Trophoblast cell (in vitro differentiated cells and primary cell): ENCODE data around the gene IGFBP6.

Experiments
- DNase-seq, 2 donors: peaks; one replicate each; pipeline ENCODE4 v3.0.0-alpha.2; 2016
- H2AFZ ChIP-seq: 2 replicates; pipeline ENCODE4 v1.6.1; 2013; ENCODE audit warnings: low read length, moderate library complexity, mild to moderate bottlenecking; ENCODE audit not compliant: insufficient read depth, poor library complexity
- H2AK5ac ChIP-seq: 2 replicates; pipeline ENCODE4 v1.6.1; 2013; ENCODE audit warnings: mild to moderate bottlenecking, low read length
- H2BK120ac ChIP-seq: 2 replicates; pipeline ENCODE4 v1.6.1; 2013; ENCODE audit warnings: low read length, mild to moderate bottlenecking, moderate library complexity; ENCODE audit not compliant: insufficient read depth, poor library complexity
- H2BK12ac ChIP-seq: 2 replicates; pipeline ENCODE4 v1.6.1; 2013; ENCODE audit warnings: mild to moderate bottlenecking, low read length, moderate library complexity
- H2BK5ac ChIP-seq: 2 replicates; pipeline ENCODE4 v1.6.1; 2013; ENCODE audit warnings: low read length, low read depth, moderate library complexity, mild to moderate bottlenecking; ENCODE audit not compliant: poor library complexity
- H3K14ac ChIP-seq: 2 replicates; pipeline ENCODE4 v1.6.1; 2013; ENCODE audit warnings: mild to moderate bottlenecking, low read length
- H3K18ac ChIP-seq: 2 replicates; pipeline ENCODE4 v1.6.1; 2013; ENCODE audit warnings: mild to moderate bottlenecking, low read length
- H3K23ac ChIP-seq: 2 replicates; pipeline ENCODE4 v1.6.1; 2013; ENCODE audit warnings: low read length
- H3K27ac ChIP-seq: 2 replicates; pipeline ENCODE4 v1.5.1; 2013; ENCODE audit warnings: low read depth, mild to moderate bottlenecking, inconsistent platforms, low read length, moderate library complexity
- H3K27me3 ChIP-seq: 2 replicates; pipeline ENCODE4 v1.6.1; 2013; ENCODE audit warnings: inconsistent platforms, mild to moderate bottlenecking, low read length, moderate library complexity; ENCODE audit not compliant: insufficient read depth
- H3K36me3 ChIP-seq, 2 experiments: 1 replicate in 1 of 2; 2 replicates in 1 of 2; pipeline ENCODE4 v1.6.1; 2013; ENCODE audit warnings: low read length in 2 of 2, mild to moderate bottlenecking in 2 of 2, moderate library complexity in 1 of 2; ENCODE audit not compliant: insufficient read depth in 2 of 2, control insufficient read depth in 1 of 2
- H3K4ac ChIP-seq: 2 replicates; pipeline ENCODE4 v1.6.1; 2013; ENCODE audit warnings: low read depth, mild to moderate bottlenecking, low read length, moderate library complexity
- H3K4me1 ChIP-seq, 2 experiments: 1 replicate in 1 of 2; 2 replicates in 1 of 2; pipeline ENCODE4 v1.6.1; 2013; ENCODE audit warnings: low read length in 2 of 2, mild to moderate bottlenecking in 2 of 2, moderate library complexity in 1 of 2; ENCODE audit not compliant: insufficient read depth in 2 of 2, control insufficient read depth in 1 of 2
- H3K4me2 ChIP-seq: 2 replicates; pipeline ENCODE4 v1.6.1; 2013; ENCODE audit warnings: inconsistent platforms, mild to moderate bottlenecking, low read length, moderate library complexity
- H3K4me3 ChIP-seq: 2 replicates; pipeline ENCODE4 v1.5.1; 2013; ENCODE audit warnings: mild to moderate bottlenecking, low read depth, low read length, inconsistent platforms
- H3K79me1 ChIP-seq: one replicate; pipeline ENCODE4 v1.6.1; 2013; ENCODE audit warnings: low read length
- H3K79me2 ChIP-seq: 2 replicates; pipeline ENCODE4 v1.6.1; 2013; ENCODE audit warnings: low read length, mild to moderate bottlenecking; ENCODE audit not compliant: control insufficient read depth, insufficient read depth, poor library complexity
- H3K9ac ChIP-seq: 2 replicates; pipeline ENCODE4 v1.6.1; 2013; ENCODE audit warnings: mild to moderate bottlenecking, low read length
- H3K9me3 ChIP-seq: 2 replicates; pipeline ENCODE4 v1.6.1; 2013; ENCODE audit warnings: low read depth, mild to moderate bottlenecking, control low read depth, inconsistent platforms, low read length; ENCODE audit not compliant: insufficient read depth
- H4K12ac ChIP-seq: 2 replicates; pipeline ENCODE4 v1.6.1; 2013; ENCODE audit warnings: low read depth, mild to moderate bottlenecking, low read length, moderate library complexity
- H4K8ac ChIP-seq: 2 replicates; pipeline ENCODE4 v1.6.1; 2013; ENCODE audit warnings: low read depth, mild to moderate bottlenecking, low read length, moderate library complexity
- H4K91ac ChIP-seq: one replicate; pipeline ENCODE4 v1.6.1; 2013; ENCODE audit warnings: low read depth, mild to moderate bottlenecking, low read length, moderate library complexity
- WGBS: extraction: QIAGEN DNeasy Blood & Tissue Kit; methylation state at CpG from one replicate; pipeline ENCODE4 v1.1.7; 2013; ENCODE audit warnings: missing lambda C conversion rate; ENCODE audit not compliant: insufficient read length, insufficient coverage; ENCODE audit errors: extremely low coverage; 5-methylcytosine and 5-hydroxymethylcytosine counted together

IGFBP6 gene

DNA sequence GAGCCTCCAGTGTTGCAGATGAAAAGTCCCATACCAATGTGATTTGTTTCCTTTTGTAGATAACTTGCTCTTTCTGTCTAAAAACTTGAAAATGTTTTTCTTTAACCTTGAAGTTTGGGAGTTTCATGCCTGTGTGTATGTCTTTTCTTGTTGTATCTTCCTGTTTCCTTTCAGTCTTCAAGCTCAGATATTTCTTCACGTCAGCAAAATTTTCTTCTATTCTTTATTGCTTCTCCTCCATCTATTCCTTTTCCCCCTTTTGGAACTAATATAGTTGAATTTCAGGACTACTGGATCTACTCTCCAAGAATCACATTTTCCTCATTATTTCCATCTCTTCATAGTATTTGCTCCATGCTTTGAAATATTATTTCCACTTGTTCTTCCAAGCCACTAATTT is 29.7 kb downstream of the IGFBP6 start:
- no peaks in the 10 kb centered on the region for H3K79me1 ChIP-seq
- no peak overlapping the region for H2BK12ac ChIP-seq
- DNase-seq: no peak
- no peak overlapping the region for H3K4ac ChIP-seq
- H3K14ac ChIP-seq: no peak overlapping the region
- H3K27ac ChIP-seq: no peak overlapping the region
- H2AFZ ChIP-seq: no peak overlapping the region
- H3K18ac ChIP-seq: no peak overlapping the region
- no peak overlapping the region for H4K12ac ChIP-seq
- H2AK5ac ChIP-seq: no peak overlapping the region
- no peak overlapping the region for H3K4me3 ChIP-seq
- H3K4me1 ChIP-seq: no peaks in the 10 kb centered on the region
- H3K23ac ChIP-seq: no peak overlapping the region
- no peaks in the 10 kb centered on the region for H3K36me3 ChIP-seq
- WGBS: no CpG with 5 or more reads among the region's 1 CpG
- no peak overlapping the region for H3K4me2 ChIP-seq
- H4K8ac ChIP-seq: no peak overlapping the region
- H3K9me3 ChIP-seq: peaks cover 3% of the 10 kb centered on the region
- no peaks in the 10 kb centered on the region for H3K79me2 ChIP-seq
- H3K9ac ChIP-seq: no peak overlapping the region
- no peak overlapping the region for H2BK120ac ChIP-seq
- no peak overlapping the region for H2BK5ac ChIP-seq
- H4K91ac ChIP-seq: no peak overlapping the region
- no peaks in the 10 kb centered on the region for H3K27me3 ChIP-seq

DNA sequence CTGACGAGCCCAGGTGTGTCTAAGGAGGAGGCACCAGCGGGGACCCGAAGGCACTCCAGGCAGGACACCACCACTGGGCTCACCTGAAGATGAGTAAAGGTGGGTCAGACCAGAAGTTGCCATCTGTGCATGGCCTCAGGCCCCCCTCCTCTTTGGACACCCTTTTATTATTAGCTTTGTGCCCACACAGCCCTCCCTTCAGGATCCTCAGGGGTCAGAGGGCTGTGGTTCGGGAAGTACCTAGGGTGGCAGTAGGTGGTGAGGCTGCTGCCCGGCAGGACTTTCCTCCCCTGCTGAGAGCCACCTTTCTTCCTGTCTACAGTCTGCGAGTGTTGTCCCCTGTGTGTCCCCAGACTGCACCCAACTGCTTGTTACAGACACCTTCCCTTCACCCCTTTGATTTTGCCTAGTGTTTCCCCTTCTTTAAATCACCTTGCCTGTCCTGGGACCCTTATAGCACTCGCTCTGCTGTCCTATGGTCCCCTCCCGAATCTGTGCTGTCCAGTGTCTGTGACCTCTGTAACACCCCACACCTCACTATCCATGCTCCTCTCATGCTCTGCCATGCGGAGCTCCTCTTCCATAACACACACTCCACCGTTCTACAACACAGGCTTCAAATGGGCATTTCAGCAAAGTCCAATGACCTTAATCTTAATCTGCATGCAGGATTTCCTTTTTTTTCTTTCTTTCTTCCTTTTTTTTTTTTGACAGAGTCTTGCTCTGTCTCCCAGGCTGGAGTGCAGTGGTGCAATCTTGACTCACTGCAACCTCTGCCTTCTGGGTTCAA is 31.5 kb downstream of the IGFBP6 start:
- Histone ChIP-seq H3K27me3 (no peaks in the 10 kb centered on the region), H2AFZ (no peak overlapping the region), H2BK12ac (no peak overlapping the region), H3K18ac (no peak overlapping the region), H3K4ac (no peak overlapping the region), H3K4me1 (no peaks in the 10 kb centered on the region), H4K8ac (no peak overlapping the region), H3K9ac (no peak overlapping the region), H4K91ac (no peak overlapping the region), H4K12ac (no peak overlapping the region), H3K79me1 (no peaks in the 10 kb centered on the region), H3K27ac (no peak overlapping the region), H3K36me3 (no peaks in the 10 kb centered on the region), H3K23ac (no peak overlapping the region), H3K79me2 (no peaks in the 10 kb centered on the region), H2AK5ac (no peak overlapping the region), H2BK120ac (no peak overlapping the region), H3K14ac (no peak overlapping the region), H3K9me3 (no peaks in the 10 kb centered on the region), H2BK5ac (no peak overlapping the region), H3K4me2 (no peak overlapping the region), H3K4me3 (no peak overlapping the region)
- no peak for DNase-seq
- no CpG with 5 or more reads among the region's 10 CpGs for WGBS

DNA sequence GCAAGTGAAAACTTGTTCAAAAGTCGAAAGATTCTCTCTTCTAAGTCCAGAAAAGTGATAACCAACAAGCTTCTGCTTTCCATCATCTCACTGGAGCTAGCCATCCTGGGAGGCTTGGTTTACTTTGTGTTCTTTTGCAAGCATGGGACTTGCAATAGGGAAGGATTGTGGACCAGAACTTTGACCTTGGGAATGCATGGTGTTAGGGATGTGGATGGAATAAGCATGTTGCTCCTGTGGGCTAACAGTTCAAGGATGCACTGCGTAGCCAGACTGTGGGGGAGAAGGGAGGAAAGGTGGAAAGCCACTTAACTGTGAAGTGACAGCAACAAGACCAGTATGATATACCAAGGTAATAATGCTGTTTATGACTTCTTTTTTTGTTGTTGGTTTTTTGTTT is 34.4 kb downstream of the IGFBP6 start:
- Histone ChIP-seq H3K27me3 (no peaks in the 10 kb centered on the region), H2BK12ac (no peak overlapping the region), H2AK5ac (no peak overlapping the region), H3K9me3 (peaks cover under 1% of the 10 kb centered on the region), H3K18ac (no peak overlapping the region), H3K4me3 (peak overlapping the region; percentile 35), H3K79me1 (no peaks in the 10 kb centered on the region), H3K4me1 (no peaks in the 10 kb centered on the region), H4K12ac (no peak overlapping the region), H3K14ac (no peak overlapping the region), H3K4ac (no peak overlapping the region), H3K79me2 (no peaks in the 10 kb centered on the region), H3K23ac (no peak overlapping the region), H3K9ac (no peak overlapping the region), H2BK120ac (no peak overlapping the region), H4K91ac (no peak overlapping the region), H3K4me2 (no peak overlapping the region), H4K8ac (no peak overlapping the region), H3K36me3 (no peaks in the 10 kb centered on the region), H2BK5ac (no peak overlapping the region), H3K27ac (no peak overlapping the region), H2AFZ (no peak overlapping the region)
- WGBS: no CpG with 5 or more reads among the region's 2 CpGs
- DNase-seq: no peak

GRCh38 chr12:53133722-53134121 is 36.3 kb downstream of the IGFBP6 start:
- no peak overlapping the region for H3K4ac ChIP-seq
- no peak overlapping the region for H3K4me3 ChIP-seq
- H3K4me2 ChIP-seq: no peak overlapping the region
- no peak overlapping the region for H3K18ac ChIP-seq
- no peak overlapping the region for H4K8ac ChIP-seq
- no peaks in the 10 kb centered on the region for H3K27me3 ChIP-seq
- H3K4me1 ChIP-seq: no peaks in the 10 kb centered on the region
- no peak overlapping the region for H4K12ac ChIP-seq
- no peak overlapping the region for H2AFZ ChIP-seq
- no CpG with 5 or more reads among the region's 3 CpGs for WGBS
- no peak overlapping the region for H3K27ac ChIP-seq
- no peak overlapping the region for H3K23ac ChIP-seq
- H2BK120ac ChIP-seq: no peak overlapping the region
- H4K91ac ChIP-seq: no peak overlapping the region
- DNase-seq: no peak
- no peak overlapping the region for H2AK5ac ChIP-seq
- H2BK12ac ChIP-seq: no peak overlapping the region
- no peaks in the 10 kb centered on the region for H3K79me1 ChIP-seq
- H3K14ac ChIP-seq: no peak overlapping the region
- no peaks in the 10 kb centered on the region for H3K79me2 ChIP-seq
- H3K9ac ChIP-seq: no peak overlapping the region
- no peak overlapping the region for H2BK5ac ChIP-seq
- H3K9me3 ChIP-seq: peaks cover 3% of the 10 kb centered on the region
- H3K36me3 ChIP-seq: no peaks in the 10 kb centered on the region
